ENCODE measurements around the gene WDFY4. TPM values are rescaled to one million over a fixed set of nuclear protein-coding genes. Genes with fewer than 3 reads are reported as not detected.

WDFY4 gene
- total RNA-seq, 1 donor, result not detected

GRCh38 chr10:48878091-48878490 is 193.4 kb downstream of the WDFY4 start:
- H3K4me3 ChIP-seq (ENCODE audit: low read depth, low read length), result no peak overlapping the region
- TF ChIP-seq CTCF (IDR thresholded peaks at IDR 0.05; ENCODE audit: insufficient read depth, low read length), result no peak
- DNase-seq (ENCODE audit: low read depth), result no peak

DNA sequence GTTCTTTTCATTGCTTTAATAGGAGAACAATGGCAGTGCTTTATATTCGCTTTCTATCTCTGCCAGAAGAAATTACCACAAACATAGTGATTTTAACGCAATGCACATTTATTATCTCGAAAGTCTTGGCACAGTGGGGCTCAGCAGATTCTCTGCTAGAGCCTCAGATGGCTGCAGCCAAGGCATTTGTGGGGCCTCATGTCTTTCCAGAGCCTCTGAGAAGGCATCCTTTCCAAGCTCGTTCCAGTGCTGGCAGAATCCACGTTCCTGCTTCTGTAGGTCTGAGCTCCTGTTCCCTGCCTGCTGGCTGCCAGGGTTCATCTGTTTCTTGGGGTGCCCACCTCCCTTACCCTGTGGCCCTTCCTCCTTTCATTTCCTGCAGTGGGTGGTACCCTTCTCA is 194.8 kb downstream of the WDFY4 start:
- no peak for TF ChIP-seq CTCF (IDR thresholded peaks at IDR 0.05; ENCODE audit: insufficient read depth, low read length)
- DNase-seq (ENCODE audit: low read depth), result no peak
- H3K4me3 ChIP-seq (ENCODE audit: low read depth, low read length), result no peak overlapping the region

GRCh38 chr10:48880016-48880705 is 195.5 kb downstream of the WDFY4 start:
- TF ChIP-seq CTCF (IDR thresholded peaks at IDR 0.05; ENCODE audit: insufficient read depth, low read length), result no peak
- no peak for DNase-seq (ENCODE audit: low read depth)
- no peak overlapping the region for H3K4me3 ChIP-seq (ENCODE audit: low read depth, low read length)

- no peak overlapping the region for H3K4me3 ChIP-seq (ENCODE audit: low read depth, low read length)
- no peak for DNase-seq (ENCODE audit: low read depth)
- no peak for TF ChIP-seq CTCF (IDR thresholded peaks at IDR 0.05; ENCODE audit: insufficient read depth, low read length)
Measured at GRCh38 chr10:48881937-48882336, 197.3 kb downstream of the WDFY4 start.

GRCh38 chr10:48882881-48883280 is 198.2 kb downstream of the WDFY4 start:
- no peak overlapping the region for H3K4me3 ChIP-seq (ENCODE audit: low read depth, low read length)
- TF ChIP-seq CTCF (IDR thresholded peaks at IDR 0.05; ENCODE audit: insufficient read depth, low read length), result no peak
- no peak for DNase-seq (ENCODE audit: low read depth)

GRCh38 chr10:48883701-48884100 is 199.0 kb downstream of the WDFY4 start:
- TF ChIP-seq CTCF (IDR thresholded peaks at IDR 0.05; ENCODE audit: insufficient read depth, low read length), result no peak
- no peak for DNase-seq (ENCODE audit: low read depth)
- H3K4me3 ChIP-seq (ENCODE audit: low read depth, low read length), result no peak overlapping the region

Measured in fibroblast of the aortic adventitia (primary cell).